ENCODE data around the gene RFX3.

The RFX3 gene

GRCh38 chr9:3271581-3271980, 254.2 kb downstream of the RFX3 start:
- Histone ChIP-seq H3K79me2 (ENCODE audit: control insufficient read depth, low read length) (no peaks in the 10 kb centered on the region), H3K4me3 (ENCODE audit: low read length) (no peak overlapping the region), H3K27me3 (ENCODE audit: control insufficient read depth, low read length) (no peaks in the 10 kb centered on the region), H4K20me1 (ENCODE audit: control insufficient read depth, insufficient read depth, low read depth, low read length) (no peaks in the 10 kb centered on the region), H3K4me2 (ENCODE audit: low read length) (no peak overlapping the region), H3K27ac (ENCODE audit: low read depth, low read length) (no peak overlapping the region), H3K9me3 (ENCODE audit: control insufficient read depth, insufficient read depth, low read length) (no peaks in the 10 kb centered on the region), H3F3A (ENCODE audit: control insufficient read depth, insufficient read depth) (no peaks in the 10 kb centered on the region), H3K4me1 (ENCODE audit: control insufficient read depth, low read length) (no peaks in the 10 kb centered on the region), H3K9me2 (replicated peaks; ENCODE audit: control insufficient read depth, low read length) (no peaks in the 10 kb centered on the region), H3K36me3 (ENCODE audit: control insufficient read depth, low read length) (peaks cover 11% of the 10 kb centered on the region)
- no peak for TF ChIP-seq EZH2phosphoT487 (IDR thresholded peaks at IDR 0.05; ENCODE audit: borderline replicate concordance, low read length)
- TF ChIP-seq CTCF (IDR thresholded peaks at IDR 0.05; ENCODE audit: low read depth, low read length, poor library complexity, severe bottlenecking), result no peak

GRCh38 chr9:3271157-3271556, 254.6 kb downstream of the RFX3 start:
- Histone ChIP-seq H3F3A (ENCODE audit: control insufficient read depth, insufficient read depth) (no peaks in the 10 kb centered on the region), H4K20me1 (ENCODE audit: control insufficient read depth, insufficient read depth, low read depth, low read length) (no peaks in the 10 kb centered on the region), H3K36me3 (ENCODE audit: control insufficient read depth, low read length) (peaks cover 8% of the 10 kb centered on the region), H3K4me3 (ENCODE audit: low read length) (no peak overlapping the region), H3K4me2 (ENCODE audit: low read length) (no peak overlapping the region), H3K27me3 (ENCODE audit: control insufficient read depth, low read length) (no peaks in the 10 kb centered on the region), H3K4me1 (ENCODE audit: control insufficient read depth, low read length) (no peaks in the 10 kb centered on the region), H3K9me2 (replicated peaks; ENCODE audit: control insufficient read depth, low read length) (no peaks in the 10 kb centered on the region), H3K9me3 (ENCODE audit: control insufficient read depth, insufficient read depth, low read length) (no peaks in the 10 kb centered on the region), H3K79me2 (ENCODE audit: control insufficient read depth, low read length) (no peaks in the 10 kb centered on the region), H3K27ac (ENCODE audit: low read depth, low read length) (no peak overlapping the region)
- TF ChIP-seq EZH2phosphoT487 (IDR thresholded peaks at IDR 0.05; ENCODE audit: borderline replicate concordance, low read length) (no peak), CTCF (IDR thresholded peaks at IDR 0.05; ENCODE audit: low read depth, low read length, poor library complexity, severe bottlenecking) (no peak)

GRCh38 chr9:3268223-3268622, 257.6 kb downstream of the RFX3 start:
- no peaks in the 10 kb centered on the region for H3K9me2 ChIP-seq (replicated peaks; ENCODE audit: control insufficient read depth, low read length)
- TF ChIP-seq EZH2phosphoT487 (IDR thresholded peaks at IDR 0.05; ENCODE audit: borderline replicate concordance, low read length) (no peak), CTCF (IDR thresholded peaks at IDR 0.05; ENCODE audit: low read depth, low read length, poor library complexity, severe bottlenecking) (no peak)
- no peaks in the 10 kb centered on the region for H3K9me3 ChIP-seq (ENCODE audit: control insufficient read depth, insufficient read depth, low read length)
- H3F3A ChIP-seq (ENCODE audit: control insufficient read depth, insufficient read depth), result no peaks in the 10 kb centered on the region
- no peak overlapping the region for H3K4me3 ChIP-seq (ENCODE audit: low read length)
- H3K27ac ChIP-seq (ENCODE audit: low read depth, low read length), result no peak overlapping the region
- peaks cover 7% of the 10 kb centered on the region; the same call in 1 of the 2 replicates for H3K36me3 ChIP-seq (ENCODE audit: control insufficient read depth, low read length)
- no peaks in the 10 kb centered on the region for H3K79me2 ChIP-seq (ENCODE audit: control insufficient read depth, low read length)
- H4K20me1 ChIP-seq (ENCODE audit: control insufficient read depth, insufficient read depth, low read depth, low read length), result no peaks in the 10 kb centered on the region
- H3K4me1 ChIP-seq (ENCODE audit: control insufficient read depth, low read length), result no peaks in the 10 kb centered on the region
- no peaks in the 10 kb centered on the region for H3K27me3 ChIP-seq (ENCODE audit: control insufficient read depth, low read length)
- no peak overlapping the region for H3K4me2 ChIP-seq (ENCODE audit: low read length)

GRCh38 chr9:3263698-3264097, 262.1 kb downstream of the RFX3 start:
- Histone ChIP-seq H4K20me1 (ENCODE audit: control insufficient read depth, insufficient read depth, low read depth, low read length) (no peaks in the 10 kb centered on the region), H3K9me2 (replicated peaks; ENCODE audit: control insufficient read depth, low read length) (no peaks in the 10 kb centered on the region), H3K27me3 (ENCODE audit: control insufficient read depth, low read length) (no peaks in the 10 kb centered on the region), H3K79me2 (ENCODE audit: control insufficient read depth, low read length) (no peaks in the 10 kb centered on the region), H3K4me2 (ENCODE audit: low read length) (no peak overlapping the region), H3K36me3 (ENCODE audit: control insufficient read depth, low read length) (0 out of 2 replicates have a peak, but pooled peaks cover 3% of the 10 kb centered on the region), H3K27ac (ENCODE audit: low read depth, low read length) (no peak overlapping the region), H3F3A (ENCODE audit: control insufficient read depth, insufficient read depth) (no peaks in the 10 kb centered on the region), H3K4me1 (ENCODE audit: control insufficient read depth, low read length) (no peaks in the 10 kb centered on the region), H3K4me3 (ENCODE audit: low read length) (no peak overlapping the region), H3K9me3 (ENCODE audit: control insufficient read depth, insufficient read depth, low read length) (no peaks in the 10 kb centered on the region)
- TF ChIP-seq EZH2phosphoT487 (IDR thresholded peaks at IDR 0.05; ENCODE audit: borderline replicate concordance, low read length) (no peak), CTCF (IDR thresholded peaks at IDR 0.05; ENCODE audit: low read depth, low read length, poor library complexity, severe bottlenecking) (no peak)

Measured in DOHH2 (cell line).